Upper lobe of right lung (tissue), 1 donor: ENCODE results near the gene PGAM1. TPM values are rescaled to one million over a fixed set of nuclear protein-coding genes. Genes with fewer than 3 reads are reported as not detected.
A peak's percentile ranks its signal among the peaks of the same experiment; 100 is the strongest.

ENCODE experiments used
- ATAC-seq: fragments of 200-7000 bp; cut with Tn5 transposase; one replicate; pipeline ENCODE4 v1.9.1; 2020; ENCODE audit warnings: mild to moderate bottlenecking, moderate library complexity
- DNase-seq: peaks from one replicate; pipeline ENCODE4 v3.0.0-alpha.2; 2020
- H3K27ac ChIP-seq: fragments of 200-600 bp; one replicate; pipeline ENCODE4 v1.8.0; 2022
- H3K27me3 ChIP-seq: fragments of 200-600 bp; one replicate; pipeline ENCODE4 v1.8.0; 2022; ENCODE audit warnings: mild to moderate bottlenecking
- H3K36me3 ChIP-seq: fragments of 200-600 bp; one replicate; pipeline ENCODE4 v1.8.0; 2022
- H3K4me1 ChIP-seq: fragments of 200-600 bp; one replicate; pipeline ENCODE4 v1.8.0; 2022
- H3K4me3 ChIP-seq: fragments of 200-600 bp; one replicate; pipeline ENCODE4 v1.8.0; 2022; ENCODE audit warnings: mild to moderate bottlenecking
- H3K9me3 ChIP-seq: fragments of 200-600 bp; one replicate; pipeline ENCODE4 v1.8.0; 2022
- intact Hi-C: fragments of 100-400 bp; cut with DNase I; formaldehyde crosslinking; loops from one replicate; pipeline ENCODE4 v1.11.0; 2022
- long read RNA-seq: library from polyadenylated mRNA; unstranded; transcript quantifications from one replicate; pipeline ENCODE4 v2.0.0, GENCODE V29; 2021
- total RNA-seq: library from RNA; stranded (reverse); fragmentation: NEBNext Ultra II Directional; extraction: Animal tissue kit (Norgen Biotek cat#: 25700); gene quantifications from one replicate; pipeline ENCODE4 v1.2.1, GENCODE V29; 2021
- TF ChIP-seq, protein P1 (sequence below): fragments of 200-600 bp; IDR thresholded peaks from one replicate; pipeline ENCODE4 v1.8.0; 2022; ENCODE audit warnings: antibody characterized with exemption
- donor health status: DM: no; HTN: yes; CAD: no; lungs with severe emphysema.

Gene PGAM1
- total RNA-seq, result 139 TPM
- long read RNA-seq, transcript PGAM1-201 (4 exons, 1,830 nt), result major isoform, 249 of 264 reads
- long read RNA-seq, partial matches to known transcripts, result 11 of 264 reads
- long read RNA-seq, other reads (novel, unspliced or antisense), result 4 of 264 reads

DNA sequence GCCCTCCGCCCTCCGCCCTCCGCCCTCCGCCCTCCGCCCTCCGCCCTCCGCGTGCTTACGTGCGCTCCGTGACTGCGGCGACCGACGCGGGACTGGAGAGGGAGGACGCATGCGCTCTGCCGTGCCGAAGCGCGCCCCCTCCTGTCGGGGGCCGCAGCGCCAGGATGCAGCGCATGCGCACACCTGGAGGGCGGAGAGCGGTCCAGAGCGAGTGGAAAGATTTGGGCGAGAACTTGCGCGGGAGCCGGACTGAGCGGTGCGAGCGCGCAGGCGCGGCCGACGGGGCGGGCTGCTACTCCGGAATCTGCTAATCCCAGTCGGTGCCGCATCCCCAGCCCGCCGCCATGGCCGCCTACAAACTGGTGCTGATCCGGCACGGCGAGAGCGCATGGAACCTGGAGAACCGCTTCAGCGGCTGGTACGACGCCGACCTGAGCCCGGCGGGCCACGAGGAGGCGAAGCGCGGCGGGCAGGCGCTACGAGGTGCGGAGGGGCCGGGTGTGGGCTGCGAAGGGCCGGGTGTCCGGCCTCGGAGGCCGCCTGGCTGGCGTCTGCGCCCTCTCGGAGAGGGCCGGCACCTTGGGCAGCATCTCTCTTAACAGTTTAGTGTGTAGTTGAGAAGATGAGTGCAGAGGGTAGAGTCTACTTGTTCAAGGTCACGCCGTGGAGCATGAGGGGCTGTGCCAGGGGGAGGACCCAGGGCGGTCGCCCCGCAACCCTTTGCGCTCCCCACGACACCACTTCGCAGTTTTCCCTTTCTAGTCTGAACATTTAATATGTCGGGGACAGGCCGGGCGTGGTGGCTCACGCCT, at the start of gene PGAM1:
PGAM1 (plus strand) TSS at position 228 of the 812 bp plus-strand sequence; CDS start at position 345, 117 bp downstream.
- TF ChIP-seq, protein P1, sequence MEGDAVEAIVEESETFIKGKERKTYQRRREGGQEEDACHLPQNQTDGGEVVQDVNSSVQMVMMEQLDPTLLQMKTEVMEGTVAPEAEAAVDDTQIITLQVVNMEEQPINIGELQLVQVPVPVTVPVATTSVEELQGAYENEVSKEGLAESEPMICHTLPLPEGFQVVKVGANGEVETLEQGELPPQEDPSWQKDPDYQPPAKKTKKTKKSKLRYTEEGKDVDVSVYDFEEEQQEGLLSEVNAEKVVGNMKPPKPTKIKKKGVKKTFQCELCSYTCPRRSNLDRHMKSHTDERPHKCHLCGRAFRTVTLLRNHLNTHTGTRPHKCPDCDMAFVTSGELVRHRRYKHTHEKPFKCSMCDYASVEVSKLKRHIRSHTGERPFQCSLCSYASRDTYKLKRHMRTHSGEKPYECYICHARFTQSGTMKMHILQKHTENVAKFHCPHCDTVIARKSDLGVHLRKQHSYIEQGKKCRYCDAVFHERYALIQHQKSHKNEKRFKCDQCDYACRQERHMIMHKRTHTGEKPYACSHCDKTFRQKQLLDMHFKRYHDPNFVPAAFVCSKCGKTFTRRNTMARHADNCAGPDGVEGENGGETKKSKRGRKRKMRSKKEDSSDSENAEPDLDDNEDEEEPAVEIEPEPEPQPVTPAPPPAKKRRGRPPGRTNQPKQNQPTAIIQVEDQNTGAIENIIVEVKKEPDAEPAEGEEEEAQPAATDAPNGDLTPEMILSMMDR, result peak; percentile 49
- intact Hi-C loops, result loop anchor here (2.0 kb wide), 1 partner anchor 15 kb away; no protein-coding TSS in a partner anchor
- Histone ChIP-seq H3K9me3 (no peaks in the 10 kb centered on the region), H3K36me3 (peaks cover 13% of the 10 kb centered on the region), H3K4me3 (peak within 1 kb of the TSS; percentile 92), H3K4me1 (peaks cover 28% of the 10 kb centered on the region), H3K27ac (peak within 1 kb of the TSS; percentile 89), H3K27me3 (no peaks in the 10 kb centered on the region)
- DNase-seq, result peak; percentile 98
- peak; percentile 95 for ATAC-seq

DNA sequence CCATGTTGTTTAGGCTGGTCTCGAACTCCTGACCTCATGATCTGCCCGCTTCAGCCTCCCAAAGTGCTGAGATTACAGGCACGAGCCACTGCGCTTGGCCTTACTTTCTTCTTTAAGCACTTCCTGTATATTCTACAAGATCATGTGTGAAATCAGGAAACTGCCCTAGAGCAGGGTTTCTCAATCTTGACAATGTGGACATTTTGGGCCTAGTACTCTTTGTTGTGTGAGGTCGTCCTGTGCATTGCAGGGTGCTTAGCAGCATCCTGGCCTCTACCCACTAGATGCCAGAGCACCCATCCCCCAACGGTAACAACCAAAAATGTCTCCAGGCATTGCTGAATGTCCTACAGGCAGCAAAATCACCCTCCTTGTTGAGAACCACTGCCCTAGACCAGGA, 49.6 kb upstream of the PGAM1 start:
- Histone ChIP-seq H3K27ac (no peak overlapping the region), H3K27me3 (no peaks in the 10 kb centered on the region), H3K4me1 (no peaks in the 10 kb centered on the region), H3K36me3 (peaks cover 55% of the 10 kb centered on the region), H3K4me3 (no peak overlapping the region), H3K9me3 (no peaks in the 10 kb centered on the region)
- intact Hi-C loops, result no loop called here
- ATAC-seq (peak; percentile 48), DNase-seq (no peak)
- TF ChIP-seq, protein P1, result no peak

DNA sequence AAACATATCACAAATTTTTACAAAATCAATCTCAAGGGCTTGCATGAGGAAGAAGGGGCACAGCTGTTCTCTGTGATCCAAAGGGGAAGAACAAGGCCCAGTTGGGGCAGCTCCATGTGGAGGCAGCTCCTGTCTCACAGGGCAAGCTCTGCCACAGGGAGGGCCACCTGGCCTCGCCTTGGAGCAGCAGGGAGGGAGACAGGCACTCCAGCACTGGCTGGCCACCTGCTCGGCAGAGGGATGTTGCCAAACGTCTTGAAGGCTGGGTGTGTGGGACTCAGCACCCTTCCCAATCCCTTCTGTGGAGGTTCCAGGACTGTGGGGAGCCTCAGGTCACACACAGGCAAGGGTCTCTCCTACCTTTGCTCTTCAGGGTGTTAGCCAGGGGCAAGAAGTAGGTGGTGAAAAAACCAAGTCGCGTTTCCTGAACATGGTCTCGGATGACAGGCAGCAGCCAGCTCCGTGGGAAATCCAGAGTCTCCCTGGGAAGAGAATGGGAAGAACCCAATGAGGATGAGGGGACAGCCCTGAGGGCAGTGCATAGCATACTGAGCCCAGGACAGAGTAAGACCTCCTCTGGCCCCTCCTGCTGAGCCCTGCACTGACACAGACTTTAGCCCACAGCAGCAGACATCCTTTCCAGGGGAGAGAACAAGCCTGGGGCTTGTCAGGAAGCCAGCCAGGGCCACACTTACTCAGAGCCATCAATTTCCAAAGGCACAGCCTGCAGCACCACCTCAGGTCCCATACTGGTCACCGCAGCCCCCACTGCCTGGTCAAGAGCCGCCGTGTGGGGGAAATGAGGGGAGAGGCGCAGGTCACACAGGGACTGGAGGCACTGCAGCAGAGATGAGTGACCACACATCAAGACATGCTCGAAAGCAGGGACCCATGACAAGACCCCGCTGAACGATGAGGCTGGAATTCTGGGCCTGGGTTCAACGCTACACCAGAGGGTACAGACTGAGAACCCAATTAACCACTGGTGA, 46.8 kb upstream of the PGAM1 start:
- Histone ChIP-seq H3K9me3 (no peaks in the 10 kb centered on the region), H3K36me3 (peaks cover 31% of the 10 kb centered on the region), H3K4me1 (no peaks in the 10 kb centered on the region), H3K4me3 (no peak overlapping the region), H3K27ac (no peak overlapping the region), H3K27me3 (no peaks in the 10 kb centered on the region)
- ATAC-seq (peak; percentile 28), DNase-seq (no peak)
- intact Hi-C loops, result no loop called here
- TF ChIP-seq, protein P1, result no peak

DNA sequence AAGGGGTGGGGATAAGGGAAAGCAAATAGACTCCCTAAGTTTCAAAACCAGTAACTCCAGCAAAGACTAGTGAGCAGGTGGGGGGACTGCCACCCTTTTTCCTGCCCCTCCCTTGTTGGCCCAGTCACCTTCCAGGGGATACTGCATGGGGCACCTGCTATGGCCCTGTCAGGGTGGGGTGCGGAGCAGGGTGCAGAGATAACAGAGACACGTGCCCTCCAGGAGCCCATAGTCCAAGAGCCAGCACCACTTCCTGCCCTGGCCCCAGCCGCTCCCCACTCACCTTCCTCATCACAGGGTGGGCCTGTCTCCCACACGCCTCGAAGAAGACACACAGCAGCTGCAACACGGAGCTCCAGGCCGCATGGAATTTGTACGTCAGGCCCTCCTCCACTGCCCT, 45.5 kb upstream of the PGAM1 start:
- Histone ChIP-seq H3K4me3 (no peak overlapping the region), H3K9me3 (no peaks in the 10 kb centered on the region), H3K36me3 (peaks cover 37% of the 10 kb centered on the region), H3K4me1 (no peaks in the 10 kb centered on the region), H3K27ac (no peak overlapping the region), H3K27me3 (no peaks in the 10 kb centered on the region)
- TF ChIP-seq, protein P1, result no peak
- ATAC-seq (no peak), DNase-seq (no peak)
- intact Hi-C loops, result no loop called here

DNA sequence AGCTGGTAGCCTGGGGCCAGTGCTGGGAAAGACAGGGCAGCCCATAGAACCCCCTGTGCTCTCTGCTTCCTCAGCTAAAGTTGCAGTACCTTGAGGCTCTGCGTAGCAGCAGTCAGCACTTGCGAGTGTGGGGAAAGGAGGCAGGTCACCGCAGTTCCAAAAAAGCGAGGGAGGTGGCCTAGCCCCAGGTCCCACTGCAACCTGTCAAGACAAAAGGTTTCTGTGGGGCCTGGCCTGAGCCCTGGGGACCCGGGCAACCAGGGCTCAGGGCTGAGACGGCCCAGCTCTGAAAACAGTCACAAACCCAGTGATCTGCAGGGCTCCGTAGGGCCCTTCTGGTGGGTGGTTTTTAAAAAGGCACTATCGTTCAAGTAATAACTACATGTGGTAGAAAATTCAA, 44.4 kb upstream of the PGAM1 start:
- TF ChIP-seq, protein P1, result no peak
- no peak overlapping the region for H3K4me3 ChIP-seq
- no peaks in the 10 kb centered on the region for H3K4me1 ChIP-seq
- DNase-seq (no peak), ATAC-seq (no peak)
- no peak overlapping the region for H3K27ac ChIP-seq
- intact Hi-C loops, result no loop called here
- peaks cover 37% of the 10 kb centered on the region for H3K36me3 ChIP-seq
- H3K27me3 ChIP-seq, result no peaks in the 10 kb centered on the region
- no peaks in the 10 kb centered on the region for H3K9me3 ChIP-seq
